Astrocyte (in vitro differentiated cells and primary cell): Measurements from ENCODE around the gene ADAM11. TPM values are rescaled to one million over a fixed set of nuclear protein-coding genes. Genes with fewer than 3 reads are reported as not detected.
"Not testable (repeated sequence)": the region's sequence is repeated elsewhere in the genome, so short reads cannot be mapped to it uniquely, and the experiment has no call there.

Experiments used
- DNase-seq: peaks from one replicate; pipeline ENCODE4 v3.0.0-alpha.2; 2010; ENCODE audit warnings: low read depth
- FAIRE-seq: peaks from 2 replicates; lab custom pipeline; 2011; peaks lifted over from hg19 to GRCh38; lab: Jason Lieb, UNC
- H2AFZ ChIP-seq: 2 replicates; pipeline ENCODE4 v1.6.0; 2012; ENCODE audit warnings: low read depth, low read length, inconsistent platforms
- H3K27ac ChIP-seq: 2 replicates; pipeline ENCODE4 v1.5.1; 2011; ENCODE audit warnings: low read depth, low read length, inconsistent platforms
- H3K27me3 ChIP-seq: 2 replicates; pipeline ENCODE4 v1.6.0; 2011; ENCODE audit warnings: low read length, inconsistent platforms; ENCODE audit not compliant: insufficient read depth
- H3K36me3 ChIP-seq: 2 replicates; pipeline ENCODE4 v1.5.1; 2011; ENCODE audit warnings: low read length, inconsistent platforms; ENCODE audit not compliant: insufficient read depth
- H3K4me1 ChIP-seq: 2 replicates; pipeline ENCODE4 v1.5.1; 2011; ENCODE audit warnings: low read length, inconsistent platforms; ENCODE audit not compliant: insufficient read depth
- H3K4me2 ChIP-seq: 2 replicates; pipeline ENCODE4 v1.6.0; 2012; ENCODE audit warnings: low read length, inconsistent platforms
- H3K4me3 ChIP-seq: 2 replicates; pipeline ENCODE4 v1.5.1; 2011; ENCODE audit warnings: low read depth, mild to moderate bottlenecking, low read length, inconsistent platforms; ENCODE audit not compliant: insufficient read depth
- H3K79me2 ChIP-seq: 2 replicates; pipeline ENCODE4 v1.6.0; 2012; ENCODE audit warnings: mild to moderate bottlenecking, low read length, inconsistent platforms; ENCODE audit not compliant: insufficient read depth
- H3K9ac ChIP-seq: 2 replicates; pipeline ENCODE4 v1.6.0; 2012; ENCODE audit warnings: mild to moderate bottlenecking, low read length, inconsistent platforms
- H3K9me3 ChIP-seq: 2 replicates; pipeline ENCODE4 v1.5.1; 2012; ENCODE audit warnings: low read depth, mild to moderate bottlenecking, low read length, inconsistent platforms; ENCODE audit not compliant: insufficient read depth
- H4K20me1 ChIP-seq: 2 replicates; pipeline ENCODE4 v1.6.0; 2012; ENCODE audit warnings: low read length, inconsistent platforms; ENCODE audit not compliant: insufficient read depth
- H3K27ac Mint-ChIP-seq: one replicate; pipeline ENCODE4 v1.8.0; 2021; ENCODE audit warnings: mild to moderate bottlenecking, mixed read lengths; ENCODE audit not compliant: unreplicated experiment
- H3K27me3 Mint-ChIP-seq: one replicate; pipeline ENCODE4 v1.8.0; 2021; ENCODE audit warnings: low read depth, mixed read lengths; ENCODE audit not compliant: unreplicated experiment
- H3K36me3 Mint-ChIP-seq: one replicate; pipeline ENCODE4 v1.8.0; 2021; ENCODE audit warnings: low read depth, mixed read lengths; ENCODE audit not compliant: unreplicated experiment
- H3K4me1 Mint-ChIP-seq: one replicate; pipeline ENCODE4 v1.8.0; 2021; ENCODE audit warnings: low read depth, mixed read lengths; ENCODE audit not compliant: unreplicated experiment
- H3K4me3 Mint-ChIP-seq: one replicate; pipeline ENCODE4 v1.8.0; 2021; ENCODE audit warnings: mild to moderate bottlenecking, moderate library complexity, mixed read lengths; ENCODE audit not compliant: unreplicated experiment
- H3K9me3 Mint-ChIP-seq: one replicate; pipeline ENCODE4 v1.8.0; 2021; ENCODE audit warnings: mild to moderate bottlenecking, mixed read lengths; ENCODE audit not compliant: unreplicated experiment
- CTCF ChIP-seq: IDR thresholded peaks from 2 replicates; pipeline ENCODE4 v1.5.1; 2011; ENCODE audit warnings: low read depth, mild to moderate bottlenecking, inconsistent platforms, low read length, moderate library complexity; ENCODE audit not compliant: insufficient read depth
- EZH2 ChIP-seq: IDR thresholded peaks from 2 replicates; pipeline ENCODE4 v1.6.1; 2012; ENCODE audit warnings: mild to moderate bottlenecking, low read length, inconsistent platforms; ENCODE audit not compliant: insufficient read depth
- total RNA-seq: library from RNA; stranded (reverse); gene quantifications from 2 replicates; pipeline ENCODE4 v1.2.1, GENCODE V29; 2021

Gene ADAM11
- total RNA-seq, 1 donor from 2014 or later = 0.43 TPM

- Histone ChIP-seq H3K4me1 (peaks cover 23% of the 10 kb centered on the region), H3K9ac (no peak overlapping the region), H3K27me3 (no peaks in the 10 kb centered on the region), H3K4me3 (no peak overlapping the region), H3K4me2 (no peak overlapping the region), H3K27ac (no peak overlapping the region), H3K79me2 (peaks cover 91% of the 10 kb centered on the region), H3K36me3 (no peaks in the 10 kb centered on the region), H3K9me3 (no peaks in the 10 kb centered on the region), H4K20me1 (peaks cover 15% of the 10 kb centered on the region), H2AFZ (no peak overlapping the region)
- no peak for TF ChIP-seq CTCF
- no peak for TF ChIP-seq EZH2
- H3K4me3 Mint-ChIP-seq = no peak overlapping the region
- no peaks in the 10 kb centered on the region for H3K27me3 Mint-ChIP-seq
- H3K9me3 Mint-ChIP-seq = no peaks in the 10 kb centered on the region
- H3K4me1 Mint-ChIP-seq = peaks cover 7% of the 10 kb centered on the region
- FAIRE-seq (no peak), DNase-seq (no peak)
- H3K36me3 Mint-ChIP-seq = no peaks in the 10 kb centered on the region
- H3K27ac Mint-ChIP-seq = no peak overlapping the region
These were observed 53.5 kb downstream of the ADAM11 start for GRCh38 chr17:44812263-44812662.

- not testable (repeated sequence) for FAIRE-seq, H3K36me3 ChIP-seq, H3K27ac Mint-ChIP-seq, H3K4me2 ChIP-seq, H4K20me1 ChIP-seq, H3K9ac ChIP-seq, H3K4me3 ChIP-seq, H3K27me3 Mint-ChIP-seq, H3K9me3 Mint-ChIP-seq, H3K4me3 Mint-ChIP-seq, H2AFZ ChIP-seq, H3K36me3 Mint-ChIP-seq, H3K27me3 ChIP-seq, H3K9me3 ChIP-seq, DNase-seq
- peak overlapping the region; percentile 34 for H3K27ac ChIP-seq
- peaks cover 18% of the 10 kb centered on the region for H3K4me1 Mint-ChIP-seq
- H3K4me1 ChIP-seq = peaks cover 36% of the 10 kb centered on the region
- peaks cover 86% of the 10 kb centered on the region for H3K79me2 ChIP-seq
These were observed 59.7 kb downstream of the ADAM11 start for GRCh38 chr17:44818508-44818907.

- TF ChIP-seq EZH2 (no peak), CTCF (no peak)
- Mint-ChIP-seq H3K4me3 (no peak overlapping the region), H3K4me1 (peaks cover 18% of the 10 kb centered on the region), H3K9me3 (no peaks in the 10 kb centered on the region), H3K27me3 (no peaks in the 10 kb centered on the region), H3K27ac (peak overlapping the region; percentile 95), H3K36me3 (no peaks in the 10 kb centered on the region)
- H3K27me3 ChIP-seq = no peaks in the 10 kb centered on the region
- no peaks in the 10 kb centered on the region for H4K20me1 ChIP-seq
- no peaks in the 10 kb centered on the region for H3K9me3 ChIP-seq
- FAIRE-seq (peak; percentile 82), DNase-seq (peak; percentile 94)
- peaks cover 89% of the 10 kb centered on the region for H3K79me2 ChIP-seq
- H2AFZ ChIP-seq = no peak overlapping the region
- peaks cover 24% of the 10 kb centered on the region for H3K4me1 ChIP-seq
- H3K4me2 ChIP-seq = peak overlapping the region; percentile 80
- H3K36me3 ChIP-seq = no peaks in the 10 kb centered on the region
- H3K4me3 ChIP-seq = peak overlapping the region; percentile 38
- H3K9ac ChIP-seq = peak overlapping the region; percentile 74
- peak overlapping the region; percentile 90 for H3K27ac ChIP-seq
These were observed 61.9 kb downstream of the ADAM11 start for GRCh38 chr17:44820631-44821212.

GRCh38 chr17:44825236-44825635 lies 66.4 kb downstream of the ADAM11 start:
- not testable (repeated sequence) for H3K27ac ChIP-seq

More at GRCh38 chr17:44825236-44825635, 66.4 kb downstream of the ADAM11 start:
- peaks cover 89% of the 10 kb centered on the region for H3K79me2 ChIP-seq
- H3K9me3 Mint-ChIP-seq, H3K27me3 Mint-ChIP-seq, DNase-seq, H3K27ac Mint-ChIP-seq, H2AFZ ChIP-seq, H3K9me3 ChIP-seq, FAIRE-seq, H3K27me3 ChIP-seq, H3K4me3 ChIP-seq, H3K4me2 ChIP-seq, H3K36me3 Mint-ChIP-seq, H3K4me3 Mint-ChIP-seq, H3K36me3 ChIP-seq, H3K9ac ChIP-seq: not testable (repeated sequence)
- peaks cover 16% of the 10 kb centered on the region for H3K4me1 Mint-ChIP-seq
- H3K4me1 ChIP-seq = peaks cover 26% of the 10 kb centered on the region
- H4K20me1 ChIP-seq = peaks cover 17% of the 10 kb centered on the region
